SK-N-SH (cell line): Measurements from ENCODE around the gene LARP1B.

Experiments
- CTCF ChIP-seq: fragments of 200-600 bp; sonication (generic); IDR thresholded peaks from 2 replicates; pipeline ENCODE4 v1.6.1; 2017; ENCODE audit warnings: antibody characterized with exemption, mild to moderate bottlenecking, moderate library complexity
- RCOR1 ChIP-seq: fragments of 150-350 bp; IDR thresholded peaks from 2 replicates; pipeline ENCODE4 v1.6.1; 2017; ENCODE audit warnings: antibody characterized with exemption, low read length
- REST ChIP-seq: IDR thresholded peaks from 2 replicates; pipeline ENCODE4 v1.6.1; 2012; ENCODE audit warnings: mild to moderate bottlenecking, low read depth, low read length, moderate library complexity
- RFX5 ChIP-seq: IDR thresholded peaks from 2 replicates; pipeline ENCODE4 v1.6.1; 2012; ENCODE audit warnings: mild to moderate bottlenecking, improper control_type of control experiment, low read length
- USF1 ChIP-seq: IDR thresholded peaks from 2 replicates; pipeline ENCODE4 v1.4.0; 2012; ENCODE audit warnings: low read depth, borderline replicate concordance

GRCh38 chr4:128068918-128069317 lies 7.8 kb downstream of the LARP1B start:
- TF ChIP-seq USF1 (no peak), CTCF (peak; percentile 47; the same call in 1 of the 2 replicates), RFX5 (no peak), RCOR1 (no peak), REST (no peak)
